ENCODE data around the gene FSTL4.

GRCh38 chr5:133478199-133478985 lies 133.9 kb downstream of the FSTL4 start:
- TF ChIP-seq CTCF (IDR thresholded peaks at IDR 0.05) (no peak), POLR2A (IDR thresholded peaks at IDR 0.05) (no peak)

Data from Peyer's patch (tissue), 4 donors.